Glomerular endothelial cell (primary cell): ENCODE data around the gene CC2D1A. TPM values are rescaled to one million over a fixed set of nuclear protein-coding genes. Genes with fewer than 3 reads are reported as not detected.
"Not testable (repeated sequence)": the region's sequence is repeated elsewhere in the genome, so short reads cannot be mapped to it uniquely, and the experiment has no call there.

Experiments
- DNase-seq: peaks from one replicate; pipeline ENCODE4 v3.0.0-alpha.2; 2011; ENCODE audit warnings: low read depth, low spot score; ENCODE audit errors: extremely low read depth
- total RNA-seq: library from RNA; depleted of rRNA; stranded (reverse); fragments of >200 nt; gene quantifications from 2 replicates; pipeline ENCODE4 v1.2.3, GENCODE V29; 2015

CC2D1A gene
- total RNA-seq, 1 donor from 2014 or later = 36.0 TPM

- DNase-seq = no peak
Observed at GRCh38 chr19:13902993-13903555, 2.9 kb upstream of the CC2D1A start.

GRCh38 chr19:13906521-13906904 is 512 bp downstream of the CC2D1A start:
- DNase-seq = no peak

DNA sequence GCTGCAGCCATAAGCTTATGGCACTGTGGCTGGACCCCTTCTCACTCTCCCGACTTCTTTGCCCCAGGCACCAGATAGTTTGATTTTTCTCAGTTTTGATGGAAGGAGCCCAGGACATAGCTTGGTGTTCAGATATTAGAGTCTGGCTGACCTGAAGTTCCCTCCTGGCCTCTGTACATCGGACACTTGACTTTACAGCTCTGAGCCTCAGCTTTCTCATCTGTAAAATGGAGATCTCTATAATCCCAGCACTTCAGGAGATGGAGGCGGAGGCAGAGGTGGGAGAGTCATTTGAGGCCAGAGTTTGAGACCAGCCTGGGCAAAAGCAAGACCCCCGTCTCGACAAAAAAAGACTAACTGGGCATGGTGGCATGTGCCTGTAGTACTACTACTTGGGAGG is 909 bp downstream of the CC2D1A start:
- DNase-seq = no peak

DNA sequence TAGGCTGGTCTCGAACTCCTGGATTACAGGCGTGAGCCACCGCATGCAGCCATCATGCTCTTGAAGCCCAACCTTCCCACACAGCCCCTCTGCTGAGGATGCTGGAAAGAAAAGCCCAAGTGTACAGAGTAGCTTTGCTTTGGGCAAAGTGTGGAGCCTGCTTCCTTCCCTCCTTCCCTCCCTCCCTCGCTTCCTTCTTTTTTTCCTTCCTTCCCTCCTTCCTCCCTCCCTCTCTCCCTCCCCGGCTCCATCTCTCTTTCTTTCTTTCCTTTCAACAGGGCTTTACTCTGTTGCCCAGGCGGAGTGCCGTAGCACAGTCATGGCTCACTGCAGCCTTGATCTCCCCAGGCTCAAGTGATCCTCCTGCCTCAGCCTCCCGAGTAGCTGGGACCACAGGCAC is 2.7 kb downstream of the CC2D1A start:
- no peak for DNase-seq

DNA sequence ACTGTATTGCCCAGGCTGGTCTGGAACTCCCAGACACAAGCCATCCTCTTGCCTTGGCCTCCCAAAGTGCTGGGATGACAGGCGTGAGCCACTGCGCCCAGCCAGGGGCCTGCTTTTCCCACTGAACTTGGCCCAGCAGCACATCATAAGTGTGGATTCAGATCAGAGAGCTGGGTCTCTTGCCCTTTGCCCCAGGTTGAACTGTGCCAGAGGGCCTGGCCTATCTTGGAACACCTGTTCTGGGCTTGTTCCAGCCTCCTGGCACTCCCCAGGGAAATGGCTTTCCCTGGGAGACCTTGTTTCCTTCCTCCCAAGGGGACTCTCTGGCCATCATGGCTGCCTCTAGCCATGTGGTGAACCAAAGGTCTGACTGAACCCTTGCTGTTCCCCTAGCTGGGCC is 3.4 kb downstream of the CC2D1A start:
- no peak for DNase-seq

GRCh38 chr19:13913352-13913751 is 7.4 kb downstream of the CC2D1A start:
- no peak for DNase-seq

DNA sequence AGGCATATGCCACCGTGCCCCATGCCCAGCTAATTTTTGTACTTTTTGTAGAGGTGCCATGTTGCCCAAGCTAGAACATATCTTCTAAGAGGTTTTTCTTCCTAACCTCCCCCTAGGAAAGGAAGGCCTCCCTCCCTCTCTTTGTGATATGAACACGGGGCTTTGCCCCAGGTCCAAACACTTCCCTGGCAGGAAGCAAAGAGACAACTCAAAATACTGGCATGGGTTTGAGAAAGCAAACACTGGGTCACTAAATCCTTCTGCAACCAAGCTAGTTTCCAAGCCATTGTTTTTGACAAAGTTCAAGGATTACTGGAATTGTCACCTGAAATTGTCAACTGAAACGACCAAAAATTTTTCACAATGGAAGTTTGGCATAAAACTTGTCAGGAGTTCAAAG is 8.8 kb downstream of the CC2D1A start:
- no peak for DNase-seq

DNA sequence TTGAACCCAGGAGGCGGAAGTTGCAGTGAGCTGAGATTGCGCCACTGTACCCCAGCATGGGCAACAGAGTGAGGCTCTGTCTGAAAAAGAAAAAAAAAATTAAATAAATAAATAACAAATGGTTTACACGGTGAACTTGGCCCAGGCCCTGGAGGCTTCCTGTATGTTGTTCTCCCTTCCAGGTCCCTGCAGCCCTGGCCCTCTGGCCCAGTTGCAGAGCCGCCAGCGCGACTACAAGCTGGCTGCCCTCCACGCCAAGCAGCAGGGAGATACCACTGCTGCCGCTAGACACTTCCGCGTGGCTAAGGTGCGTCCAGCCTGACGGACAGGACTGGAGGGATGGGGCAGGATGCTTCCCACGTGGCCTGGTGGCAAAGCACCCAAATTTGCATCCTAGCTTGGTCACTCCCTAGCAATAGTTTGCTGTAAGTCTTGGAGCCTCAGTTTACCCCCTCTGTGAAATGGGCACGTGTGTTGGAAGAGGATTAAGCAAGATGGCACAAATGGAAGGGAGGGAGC is 11.9 kb downstream of the CC2D1A start:
- DNase-seq = no peak

- DNase-seq = no peak
Observed at GRCh38 chr19:13918726-13919411, 12.9 kb downstream of the CC2D1A start.

GRCh38 chr19:13920524-13920923 is 14.5 kb downstream of the CC2D1A start:
- no peak for DNase-seq

- no peak for DNase-seq
Observed at GRCh38 chr19:13920940-13921747, 15.1 kb downstream of the CC2D1A start.

DNA sequence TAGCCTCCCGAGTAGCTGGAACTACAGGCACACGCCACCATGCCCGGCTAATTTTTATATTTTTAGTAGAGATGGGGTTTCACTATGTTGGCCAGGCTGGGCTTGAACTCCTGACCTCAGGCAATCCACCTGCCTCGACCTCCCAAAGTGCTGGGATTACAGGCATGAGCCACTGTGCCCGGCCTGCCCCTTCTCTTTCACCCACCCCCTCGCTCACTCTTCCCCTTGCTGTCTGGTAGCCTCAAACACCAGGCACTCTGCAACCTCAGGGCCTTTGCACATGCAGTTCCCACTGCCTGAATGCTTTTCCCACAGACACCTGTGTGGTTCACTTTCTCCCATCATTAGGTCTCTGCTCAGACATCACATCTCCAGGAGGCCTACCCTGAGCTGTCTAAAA is 16.1 kb downstream of the CC2D1A start:
- DNase-seq = not testable (repeated sequence)

DNA sequence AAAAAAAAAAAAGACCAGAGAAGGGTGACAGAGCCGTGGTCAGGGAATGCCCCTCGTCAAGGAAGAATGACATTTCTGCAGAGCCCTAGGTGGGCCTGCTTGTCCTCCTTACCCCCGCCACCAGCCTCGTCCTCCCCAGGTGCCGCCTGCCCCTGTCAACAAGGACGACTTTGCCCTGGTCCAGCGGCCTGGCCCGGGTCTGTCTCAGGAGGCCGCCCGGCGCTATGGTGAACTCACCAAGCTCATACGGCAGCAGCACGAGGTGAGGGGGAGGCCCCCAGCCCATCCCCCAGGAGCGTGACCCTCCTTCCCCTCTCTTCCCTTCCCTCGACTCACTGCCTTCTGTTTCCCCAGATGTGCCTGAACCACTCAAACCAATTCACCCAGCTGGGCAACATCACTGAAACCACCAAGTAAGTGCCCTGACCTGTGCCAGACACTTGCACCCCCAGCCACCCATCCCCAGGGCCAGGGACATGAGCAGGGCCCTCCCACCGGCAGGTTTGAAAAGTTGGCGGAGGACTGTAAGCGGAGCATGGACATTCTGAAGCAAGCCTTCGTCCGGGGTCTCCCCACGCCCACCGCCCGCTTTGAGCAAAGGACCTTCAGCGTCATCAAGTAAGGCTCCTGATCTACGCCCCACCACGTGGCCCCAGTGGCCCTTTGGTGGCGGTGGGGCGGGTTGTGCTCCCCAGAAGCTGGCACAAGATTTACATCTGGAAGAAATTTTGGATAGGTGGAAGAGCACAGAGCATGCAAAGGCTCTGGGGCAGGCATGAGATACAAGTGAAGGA is 17.4 kb downstream of the CC2D1A start:
- DNase-seq = no peak

DNA sequence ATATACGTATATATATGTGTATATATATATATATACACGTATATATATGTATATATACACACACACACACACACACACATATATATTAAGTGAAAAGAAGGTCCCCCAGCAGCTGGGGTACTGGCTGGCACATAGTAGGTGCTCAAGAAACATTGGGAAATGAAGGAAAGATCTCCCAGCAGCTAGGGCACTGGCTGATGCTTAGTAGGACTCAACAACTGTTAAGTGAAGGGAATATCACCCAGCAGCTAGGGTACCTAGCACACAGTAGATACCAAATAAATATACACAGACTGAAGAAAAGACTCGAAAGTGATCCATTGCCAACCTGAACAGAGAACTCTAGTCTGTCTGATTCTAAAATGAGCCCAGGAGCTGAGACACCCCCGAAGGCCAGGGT is 20.0 kb downstream of the CC2D1A start:
- DNase-seq = no peak

GRCh38 chr19:13926715-13927114 is 20.7 kb downstream of the CC2D1A start:
- no peak for DNase-seq

DNA sequence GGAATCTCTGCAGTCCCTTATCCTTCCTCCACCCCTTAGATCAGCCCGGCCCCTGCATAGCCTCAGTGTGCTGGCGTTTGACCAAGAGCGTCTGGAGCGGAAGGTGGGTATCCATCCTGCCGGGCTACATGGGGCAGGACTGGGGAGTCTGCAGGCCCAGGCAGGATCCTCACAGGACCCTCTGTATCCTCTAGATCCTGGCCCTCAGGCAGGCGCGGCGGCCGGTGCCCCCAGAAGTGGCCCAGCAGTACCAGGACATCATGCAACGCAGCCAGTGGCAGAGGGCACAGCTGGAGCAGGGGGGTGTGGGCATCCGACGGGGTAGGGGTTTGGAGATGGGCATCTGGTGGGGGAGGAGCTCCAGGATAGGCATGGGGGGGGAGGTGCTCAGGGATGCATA is 23.3 kb downstream of the CC2D1A start:
- no peak for DNase-seq

GRCh38 chr19:13929956-13930355 is 24.0 kb downstream of the CC2D1A start:
- DNase-seq = no peak

GRCh38 chr19:13930402-13930801 is 24.4 kb downstream of the CC2D1A start:
- DNase-seq = no peak

DNA sequence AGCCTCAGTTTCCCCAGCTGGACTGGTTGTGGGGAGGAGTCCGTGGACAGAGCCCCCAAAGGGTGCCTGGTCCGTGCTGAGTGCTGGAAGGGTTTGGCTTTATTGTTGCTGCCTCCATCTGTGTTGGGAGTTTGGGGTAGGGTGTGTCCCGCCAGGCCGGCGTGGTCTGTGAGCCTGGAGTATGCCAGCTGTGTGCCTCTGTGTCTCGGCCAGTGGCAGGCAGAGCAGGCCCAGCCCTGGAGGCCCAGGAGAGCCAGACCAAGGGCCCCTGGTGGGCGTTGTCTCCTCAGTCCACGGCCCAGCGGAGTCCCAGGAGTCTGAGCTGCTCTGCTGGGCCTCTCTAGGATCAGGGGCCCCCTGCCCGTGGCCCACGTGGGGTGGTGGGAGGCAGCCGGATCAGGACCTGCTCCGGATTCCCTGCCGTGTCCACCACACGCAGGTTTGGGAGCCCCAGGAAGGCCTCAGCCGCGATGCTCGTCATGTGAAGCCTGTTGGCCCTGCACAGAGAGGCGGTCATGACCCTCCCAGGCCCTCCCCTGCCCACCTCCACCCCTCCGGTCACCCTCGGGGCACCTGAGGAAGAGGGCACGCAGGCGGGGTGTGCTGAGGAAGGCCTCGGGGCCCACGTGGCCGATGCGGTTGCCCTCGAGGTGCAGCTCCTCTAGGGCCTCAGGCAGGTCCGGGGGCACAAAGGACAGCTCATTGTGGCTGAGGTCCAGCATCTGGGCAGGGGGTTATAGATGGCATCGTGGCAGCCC is 25.6 kb downstream of the CC2D1A start:
- no peak for DNase-seq

DNA sequence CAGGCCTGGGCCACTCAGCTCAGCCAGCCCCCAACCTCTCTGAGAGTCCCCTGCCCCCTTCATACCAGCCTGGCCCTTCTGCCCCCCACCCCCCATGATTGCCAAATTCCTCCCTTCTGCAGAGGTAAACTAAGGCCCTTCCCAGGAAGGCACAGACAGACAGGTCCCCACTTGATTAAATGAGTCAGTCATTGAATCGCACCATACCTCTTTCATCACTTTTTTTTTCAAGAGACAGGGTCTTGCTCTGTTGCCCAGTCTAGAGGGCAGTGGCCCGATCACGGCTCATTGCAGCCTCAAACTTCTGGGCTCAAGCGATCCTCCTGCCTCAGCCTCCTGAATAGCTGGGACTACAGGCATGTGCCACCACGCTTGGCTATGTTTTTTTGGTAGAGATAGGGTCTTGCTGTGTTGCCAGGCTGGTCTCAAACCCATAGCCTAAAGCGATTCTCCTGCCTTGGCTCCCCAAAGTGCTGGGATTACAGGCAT is 26.2 kb downstream of the CC2D1A start:
- DNase-seq = no peak
